LoVo (cell line): Measurements from ENCODE around the gene DACH1.

Source experiments
- DNase-seq: peaks from one replicate; pipeline ENCODE4 v3.0.0-alpha.2; 2016; ENCODE audit warnings: low spot score

The DACH1 gene

DNA sequence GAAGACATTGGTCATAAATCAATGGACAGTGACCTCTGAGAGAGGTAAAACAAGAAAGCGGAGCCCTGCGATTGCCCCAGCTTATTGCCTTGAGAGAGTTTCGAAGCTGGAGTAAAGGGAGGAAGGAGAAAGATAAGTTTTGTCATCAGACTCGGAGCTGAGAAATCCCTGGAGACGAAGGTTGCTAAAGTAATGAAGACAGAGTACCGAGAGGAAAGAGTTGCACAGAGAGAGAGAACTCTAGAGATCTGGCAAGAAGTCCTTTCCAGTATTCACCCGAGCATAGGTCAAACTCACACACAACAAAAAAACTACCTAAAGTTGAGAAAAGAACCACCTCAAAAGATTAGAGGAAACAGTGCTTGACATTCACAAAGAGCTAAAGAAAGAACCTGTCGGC is 472.0 kb downstream of the DACH1 start:
- no peak for DNase-seq

DNA sequence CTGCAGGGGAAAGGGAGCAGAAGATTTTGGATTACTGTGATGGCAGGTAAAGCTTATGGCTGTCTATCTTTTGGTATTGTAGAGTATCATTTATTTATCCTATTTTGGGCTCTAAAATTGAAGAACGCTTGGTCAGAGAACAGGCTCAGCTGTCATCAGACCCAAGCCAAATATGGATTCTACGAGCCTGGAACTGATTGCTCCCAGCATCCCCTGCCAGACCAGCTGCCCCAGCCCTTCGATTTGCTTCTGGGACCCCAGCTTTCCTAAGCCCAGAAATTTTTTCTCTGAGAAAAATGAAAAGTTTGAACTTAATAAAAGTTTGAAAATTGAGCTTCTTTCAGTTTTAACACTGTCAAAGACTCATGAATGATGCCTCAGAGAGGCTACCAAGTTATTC is 472.8 kb downstream of the DACH1 start:
- DNase-seq = no peak
